Ammon's horn (tissue), 1 donor: ENCODE results near the gene KIF25.
"Not testable (repeated sequence)": the region's sequence is repeated elsewhere in the genome, so short reads cannot be mapped to it uniquely, and the experiment has no call there.

Source experiments
- DNase-seq: peaks from one replicate; pipeline ENCODE4 v3.0.0-alpha.2; 2016; ENCODE audit warnings: low spot score

The KIF25 gene

DNA sequence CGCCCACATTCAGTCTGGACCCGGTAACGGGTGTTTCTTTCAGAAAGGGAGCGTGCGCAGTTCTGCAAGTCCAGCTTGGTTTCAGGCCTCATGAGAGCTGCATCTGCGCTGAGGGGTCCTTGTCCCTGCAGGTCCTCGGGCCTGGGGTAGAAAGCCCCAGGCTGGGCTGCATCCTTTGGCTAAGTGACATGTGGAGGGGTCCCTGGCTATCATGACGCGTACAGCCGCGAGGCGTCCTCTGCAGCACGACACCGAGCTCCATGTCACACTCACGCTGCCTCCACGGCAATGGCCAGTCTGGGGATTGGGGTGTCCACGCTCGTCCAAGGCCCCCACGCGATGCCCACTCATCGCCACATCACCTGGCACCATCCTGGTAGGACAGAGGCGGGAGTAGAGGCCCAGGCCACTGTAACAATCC is 1.7 kb upstream of the KIF25 start:
- no peak for DNase-seq

DNA sequence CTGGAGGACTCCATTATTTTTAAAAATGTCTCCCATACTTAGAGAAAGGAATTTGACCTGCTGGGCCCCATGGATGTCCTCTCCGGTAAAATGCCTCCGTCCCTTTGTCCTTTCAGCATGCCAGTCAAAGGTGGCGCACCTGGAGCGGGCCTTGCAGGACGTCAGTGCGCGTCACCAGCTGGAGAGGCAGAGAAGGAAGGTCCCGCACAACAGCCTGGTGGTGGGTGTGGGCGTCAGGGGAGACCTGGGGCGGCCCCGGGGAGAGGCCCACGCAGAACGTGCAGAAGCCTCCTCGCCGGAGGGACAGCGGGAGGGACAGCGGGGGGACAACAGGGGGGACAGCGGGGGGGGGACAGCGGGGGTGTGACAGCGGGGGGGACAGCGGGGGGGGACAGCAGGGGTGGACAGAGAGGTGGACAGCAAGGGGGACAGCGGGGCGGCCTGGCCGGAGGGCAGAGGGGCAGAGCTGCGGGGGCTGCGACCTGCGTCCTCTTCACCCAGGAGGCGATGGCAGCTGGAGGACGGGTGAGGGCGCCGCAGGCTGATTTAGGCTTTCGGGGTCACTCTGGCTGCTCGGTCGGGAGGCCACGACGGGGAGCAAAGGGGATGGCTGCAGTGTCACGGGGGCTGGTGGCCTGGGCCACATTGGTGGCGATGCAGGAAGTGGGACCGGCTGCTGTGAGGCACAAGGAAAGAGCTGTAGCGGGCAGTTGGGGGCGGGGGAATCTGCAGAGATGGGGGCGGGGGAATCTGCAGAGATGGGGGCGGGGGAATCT is 859 bp upstream of the KIF25 start:
- DNase-seq, result peak; percentile 37

DNA sequence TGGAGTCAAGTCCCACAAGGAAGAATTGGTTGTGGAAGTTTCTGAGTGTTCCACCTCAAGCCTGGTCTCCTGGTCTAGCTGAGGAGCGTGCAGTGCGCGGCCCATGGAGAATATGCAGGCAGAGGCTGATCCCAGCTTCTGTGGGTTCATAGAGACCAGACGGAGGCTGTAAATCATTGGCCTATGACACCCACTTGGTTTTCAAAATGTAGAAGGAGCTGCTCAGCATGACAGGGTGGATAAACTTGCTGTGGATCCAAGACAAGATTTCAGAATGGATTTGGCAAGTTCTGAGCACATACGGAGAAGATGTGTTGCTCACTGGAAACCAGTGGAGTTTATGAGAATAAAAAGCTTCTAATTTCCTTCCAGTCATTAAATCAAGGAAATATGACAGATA is 744 bp downstream of the KIF25 start:
- no peak for DNase-seq

DNA sequence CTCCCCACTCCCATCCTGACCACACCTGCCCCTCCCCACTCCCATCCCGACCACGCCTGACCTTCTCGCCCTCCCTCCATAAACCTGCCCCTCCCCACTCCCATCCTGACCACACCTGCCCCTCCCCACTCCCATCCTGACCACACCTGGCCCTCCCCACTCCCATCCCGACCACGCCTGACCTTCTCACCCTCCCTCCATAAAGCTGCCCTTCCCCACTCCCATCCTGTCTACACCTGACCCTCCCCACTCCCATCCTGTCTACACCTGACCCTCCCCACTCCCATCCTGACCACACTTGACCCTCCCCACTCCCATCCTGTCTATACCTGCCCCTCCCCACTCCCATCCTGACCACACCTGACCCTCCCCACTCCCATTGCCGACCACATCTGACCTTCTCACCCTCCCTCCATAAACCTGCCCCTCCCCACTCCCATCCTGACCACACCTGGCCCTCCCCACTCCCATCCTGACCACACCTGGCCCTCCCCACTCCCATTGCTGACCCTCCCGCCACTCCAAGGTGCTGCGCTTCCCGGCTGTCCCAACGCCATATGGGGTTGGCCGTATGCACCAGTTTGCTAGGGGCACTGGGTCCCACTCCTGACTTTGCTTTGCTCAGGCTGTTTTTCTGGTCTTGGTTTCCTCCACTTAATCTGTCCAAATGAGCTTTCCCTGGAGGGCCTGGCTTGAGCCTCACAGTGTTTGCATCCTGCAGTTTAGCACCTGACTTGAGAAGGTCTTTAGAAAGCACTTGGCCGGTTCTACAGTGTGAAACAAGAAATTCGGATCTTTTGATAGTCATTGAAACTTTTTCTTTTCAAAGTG is 2.9 kb downstream of the KIF25 start:
- no peak for DNase-seq

DNA sequence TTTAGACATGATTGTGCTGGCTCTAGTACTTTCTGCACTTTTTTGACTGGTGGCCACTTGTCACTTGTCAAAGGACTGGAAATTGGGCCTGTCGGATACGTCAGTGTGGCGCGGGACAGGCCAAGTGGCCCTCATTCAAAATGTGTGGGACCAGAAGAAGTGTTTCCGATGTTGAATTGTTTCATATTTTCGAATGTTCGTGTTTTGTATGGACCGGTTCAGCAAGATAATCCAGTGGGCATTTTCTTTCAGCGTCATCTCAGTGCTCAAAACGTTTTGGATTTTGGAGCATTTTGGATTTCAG is 3.5 kb downstream of the KIF25 start:
- no peak for DNase-seq

DNA sequence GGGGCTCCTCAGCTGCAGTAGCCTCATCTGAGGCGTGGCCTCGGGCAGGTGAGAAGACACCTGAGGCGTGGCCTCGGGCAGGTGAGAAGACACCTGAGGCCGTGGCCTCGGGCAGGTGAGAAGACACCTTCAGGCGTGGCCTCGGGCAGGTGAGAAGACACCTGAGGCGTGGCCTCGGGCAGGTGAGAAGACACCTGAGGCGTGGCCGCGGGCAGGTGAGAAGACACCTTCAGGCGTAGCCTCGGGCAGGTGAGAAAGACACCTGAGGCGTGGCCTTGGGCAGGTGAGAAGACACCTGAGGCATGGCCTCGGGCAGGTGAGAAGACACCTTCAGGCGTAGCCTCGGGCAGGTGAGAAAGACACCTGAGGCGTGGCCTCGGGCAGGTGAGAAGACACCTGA is 4.0 kb downstream of the KIF25 start:
- not testable (repeated sequence) for DNase-seq

DNA sequence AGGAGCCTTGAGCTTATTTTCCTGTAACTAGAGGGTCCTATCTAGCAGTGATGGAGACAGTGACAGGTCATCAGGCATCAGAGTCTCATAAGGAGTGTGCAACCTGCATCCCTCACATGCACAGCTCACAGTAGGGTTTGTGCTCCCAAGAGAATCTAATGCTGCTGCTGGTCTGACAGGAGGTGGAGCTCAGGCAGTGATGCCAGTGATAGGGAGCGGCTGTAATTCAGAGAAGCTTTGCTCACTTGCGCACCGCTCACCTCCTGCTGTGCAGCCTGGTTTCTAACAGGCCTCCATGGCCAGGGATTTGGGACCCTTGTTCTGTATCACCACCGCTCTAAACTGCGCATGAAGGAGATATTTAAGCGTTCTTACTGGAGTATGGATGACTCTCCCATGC is 5.3 kb downstream of the KIF25 start:
- DNase-seq, result no peak

DNA sequence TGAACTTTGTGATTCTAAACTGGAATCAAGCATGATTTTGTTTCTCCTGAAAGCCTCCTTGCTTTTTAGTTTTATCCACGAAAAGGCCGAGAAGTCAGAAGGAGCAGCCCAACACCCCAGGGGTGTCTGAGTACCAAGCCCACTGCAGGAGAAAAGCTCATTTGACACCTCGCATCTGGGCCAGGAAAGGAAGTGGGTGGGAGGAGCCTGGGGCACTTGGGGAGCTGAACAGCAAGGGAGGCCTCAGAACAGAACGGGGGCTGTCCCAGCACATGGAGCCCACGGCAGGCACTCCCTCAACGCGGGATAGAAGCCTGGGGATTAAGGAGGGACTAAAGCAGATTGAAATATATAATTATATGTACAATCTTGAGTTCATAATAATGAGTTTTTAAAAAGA is 6.6 kb downstream of the KIF25 start:
- no peak for DNase-seq

DNA sequence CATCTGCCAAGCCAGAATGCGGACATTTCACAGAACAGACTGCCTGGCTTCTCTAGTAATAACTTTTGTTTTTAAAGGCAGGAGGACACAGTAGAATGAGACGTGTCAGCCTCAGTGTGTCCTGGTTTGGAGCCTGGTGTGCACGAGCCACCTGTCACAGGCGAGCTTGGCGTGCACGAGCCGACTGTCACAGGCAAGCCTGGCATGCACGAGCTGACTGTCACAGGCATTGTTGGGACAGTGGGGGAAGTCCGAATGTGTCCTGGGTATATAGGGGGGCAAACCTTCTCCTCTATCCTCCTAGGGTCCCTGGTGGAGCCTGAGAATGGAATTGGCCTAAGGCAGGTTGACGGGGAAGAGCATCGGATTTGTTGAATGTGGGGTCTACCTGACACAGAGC is 7.5 kb downstream of the KIF25 start:
- DNase-seq, result no peak

DNA sequence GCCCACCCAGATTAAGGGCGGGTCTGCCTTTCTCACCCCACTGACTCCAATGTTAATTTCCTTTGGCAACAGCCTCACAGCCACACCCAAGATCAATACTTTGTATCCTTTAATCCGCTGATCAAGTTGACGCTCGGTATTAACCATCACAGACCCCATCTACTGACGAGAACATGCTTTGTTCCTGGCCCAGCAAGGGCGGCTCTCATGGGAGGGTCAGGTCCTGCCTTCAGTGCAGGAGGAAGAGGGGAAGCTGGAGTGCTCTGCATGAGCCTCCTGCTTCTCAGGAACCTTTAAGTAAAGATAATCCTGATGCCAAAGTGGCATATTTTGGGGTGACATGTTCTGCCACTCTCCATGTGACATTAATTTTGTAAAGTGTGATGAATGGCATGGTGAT is 8.3 kb downstream of the KIF25 start:
- DNase-seq, result no peak

DNA sequence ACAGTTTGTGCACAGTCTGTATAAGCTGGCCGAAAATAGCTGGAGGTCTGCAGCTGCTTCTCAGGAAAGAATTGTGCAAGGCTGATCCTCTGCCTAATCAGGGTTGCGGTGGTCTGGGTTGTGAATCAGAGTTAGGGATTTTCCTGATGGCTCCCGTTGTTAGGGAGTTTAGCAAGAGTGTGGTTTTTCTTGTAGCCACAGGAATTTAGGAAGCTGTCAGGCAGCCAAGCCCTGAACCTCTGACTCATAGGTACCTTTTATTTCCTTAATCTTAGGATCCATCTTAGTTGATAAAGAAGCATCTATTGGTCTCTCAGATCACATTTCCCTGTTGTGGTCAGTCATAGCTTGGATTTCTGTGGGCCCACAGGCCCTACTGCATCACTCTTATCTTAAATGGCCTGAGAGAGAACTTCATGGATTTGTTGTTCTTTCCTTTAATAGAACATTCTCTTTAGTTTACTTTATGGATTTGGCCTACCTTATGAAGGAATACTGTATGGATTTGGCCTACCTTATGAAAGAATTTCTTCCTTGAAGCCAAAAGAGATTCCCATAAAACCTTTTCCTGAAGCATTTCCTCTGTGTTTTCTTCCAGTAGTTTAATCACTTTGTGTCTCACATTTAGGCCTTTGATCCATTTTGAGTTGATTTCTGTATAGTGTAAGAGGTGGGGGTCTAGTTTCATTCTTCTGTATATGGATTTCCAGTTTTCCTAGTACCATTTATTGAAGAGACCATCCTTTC is 10.3 kb downstream of the KIF25 start:
- DNase-seq, result no peak

DNA sequence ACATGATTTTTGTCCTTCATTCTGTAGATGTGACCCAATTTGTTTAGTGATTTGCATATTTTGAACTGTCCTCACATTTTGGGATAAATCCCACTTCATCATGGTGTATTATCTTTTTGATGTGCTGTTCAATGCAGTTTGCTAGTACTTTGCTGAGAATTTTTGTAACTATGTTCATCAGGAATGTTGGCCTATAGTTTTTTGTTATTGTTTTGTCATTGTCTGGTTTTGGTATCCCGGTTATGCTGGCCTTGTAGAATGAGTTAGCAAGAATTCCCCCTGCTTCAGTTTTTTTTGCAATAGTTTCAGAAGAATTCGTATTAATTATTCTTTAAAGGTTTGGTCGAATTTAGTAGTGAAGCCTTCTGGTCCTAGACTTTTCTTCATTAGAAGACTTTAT is 11.9 kb downstream of the KIF25 start:
- DNase-seq, result no peak

DNA sequence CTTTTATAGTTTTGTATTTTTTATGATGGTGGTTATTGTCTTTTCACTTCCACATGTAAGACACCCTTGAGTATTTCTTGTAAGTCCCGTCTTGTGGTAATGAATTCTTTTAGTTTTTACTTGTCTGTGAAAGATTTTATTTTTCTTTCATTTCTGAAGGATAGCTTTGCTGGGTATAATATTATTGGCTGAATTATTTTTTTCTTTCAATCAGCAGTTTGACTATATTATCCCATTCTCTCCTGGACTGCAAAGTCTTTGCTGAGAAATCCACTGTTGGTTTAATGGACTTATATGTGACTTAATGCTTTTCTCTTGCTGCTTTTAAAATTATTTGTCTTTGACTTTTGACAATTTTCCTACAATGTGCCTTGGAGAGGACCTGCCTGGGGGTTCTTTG is 13.8 kb downstream of the KIF25 start:
- DNase-seq, result no peak

DNA sequence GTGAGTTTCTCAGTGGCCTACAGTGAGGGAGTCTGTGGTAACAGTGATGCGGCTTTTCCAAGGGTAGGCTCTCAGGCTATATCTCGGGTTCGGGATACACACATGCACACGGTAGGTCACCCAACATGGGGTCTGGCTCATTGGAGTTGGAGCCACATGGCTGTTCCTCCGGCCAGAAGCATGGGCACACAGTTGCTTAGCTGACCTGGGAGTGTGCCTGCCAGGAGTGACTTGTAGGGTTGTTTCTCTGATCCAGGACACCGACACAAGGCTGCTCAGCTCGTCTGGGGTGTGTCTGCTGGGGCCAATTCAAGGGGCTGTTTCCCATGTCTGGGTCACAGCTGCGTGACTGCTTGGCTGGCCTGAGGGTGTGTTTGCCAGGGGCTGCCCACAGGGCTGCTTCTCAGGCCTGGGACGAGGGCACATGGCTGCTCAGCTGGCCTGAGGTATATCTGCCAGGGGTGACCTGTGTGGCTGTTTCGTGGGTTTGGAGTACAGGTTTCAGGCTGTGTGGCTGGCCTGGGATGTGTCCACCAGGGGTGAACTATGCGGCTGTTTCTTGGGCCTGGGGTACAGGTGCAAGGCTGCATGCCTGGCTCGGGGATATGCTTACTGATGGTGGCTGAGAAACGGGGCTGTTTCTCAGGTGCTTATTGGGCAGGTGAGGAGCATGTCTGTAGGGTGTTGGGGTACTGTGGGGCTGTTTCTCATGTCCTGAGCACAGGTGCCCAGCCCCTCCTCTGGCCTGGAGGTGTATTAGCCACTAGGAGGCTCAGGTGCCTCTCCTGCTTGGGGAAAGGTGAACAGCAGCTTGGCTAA is 15.2 kb downstream of the KIF25 start:
- DNase-seq, result no peak

DNA sequence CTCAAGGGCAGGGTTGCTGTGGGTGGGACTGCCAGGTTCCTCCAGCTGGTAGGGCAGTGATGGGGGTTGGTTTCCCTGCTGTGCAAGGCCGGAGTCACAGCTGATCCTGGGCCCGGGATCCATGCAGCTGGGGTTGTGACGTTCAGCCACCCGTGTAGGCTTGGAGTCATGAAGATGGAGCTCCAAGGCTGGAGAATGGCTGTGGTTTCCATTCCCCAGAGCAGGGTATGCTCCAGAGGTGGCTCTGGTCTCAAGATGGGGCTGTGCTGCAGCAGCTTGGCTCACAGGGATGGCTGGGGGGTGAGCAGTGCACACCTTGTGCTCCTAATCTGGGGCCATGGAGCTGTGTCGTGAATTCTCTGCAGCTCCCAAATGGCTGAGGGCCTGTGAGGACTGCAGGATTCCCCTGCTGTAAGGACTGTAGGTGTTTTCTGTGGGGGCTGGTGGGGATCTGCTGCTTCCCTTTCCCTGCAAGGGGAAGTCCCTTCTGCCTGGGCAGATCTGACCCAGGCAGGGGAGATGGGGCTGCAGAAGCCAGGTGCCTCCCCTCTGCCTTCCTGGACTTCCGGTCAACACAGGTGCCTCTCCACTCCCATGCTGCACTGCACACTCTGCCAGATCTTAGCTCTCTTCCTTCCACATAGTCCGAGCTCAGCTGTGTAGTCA is 15.9 kb downstream of the KIF25 start:
- DNase-seq, result no peak

DNA sequence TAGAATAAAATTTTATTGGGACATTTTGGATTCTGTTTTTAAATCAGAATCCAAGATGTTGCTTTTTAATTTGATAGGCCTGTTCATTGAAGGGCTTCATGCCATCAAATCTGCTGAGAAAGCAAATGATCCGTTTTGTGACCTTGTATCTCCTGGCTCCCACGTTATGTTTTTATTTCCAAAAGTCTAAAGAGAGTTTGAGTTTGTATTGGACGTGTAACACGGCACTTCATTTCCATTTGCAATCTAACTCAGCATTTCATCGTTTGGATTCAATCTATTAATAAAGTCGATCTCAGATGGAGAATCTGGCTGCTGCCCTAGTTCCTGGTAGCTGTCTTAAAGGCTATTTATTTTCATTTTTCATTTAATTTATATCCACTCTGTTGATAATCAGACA is 17.0 kb downstream of the KIF25 start:
- no peak for DNase-seq

DNA sequence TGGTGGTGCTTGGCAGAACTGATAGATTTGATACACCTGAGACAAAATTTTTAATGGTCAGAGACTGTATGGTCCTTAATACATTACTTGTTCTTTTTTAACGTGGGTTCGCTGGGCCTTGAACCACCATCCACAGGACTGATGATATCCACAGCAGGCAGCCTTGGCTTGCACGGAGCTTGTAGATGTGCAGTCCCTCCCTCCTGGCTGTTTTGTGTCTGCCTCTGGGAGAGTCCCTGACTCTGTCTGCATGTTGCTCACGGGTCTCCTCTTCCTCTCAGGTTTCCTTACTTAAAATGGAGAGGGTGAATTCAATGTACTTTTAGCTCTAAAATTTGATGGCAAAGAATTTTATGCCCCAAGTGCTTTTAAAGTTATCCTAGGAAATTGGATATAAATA is 17.5 kb downstream of the KIF25 start:
- DNase-seq, result no peak

DNA sequence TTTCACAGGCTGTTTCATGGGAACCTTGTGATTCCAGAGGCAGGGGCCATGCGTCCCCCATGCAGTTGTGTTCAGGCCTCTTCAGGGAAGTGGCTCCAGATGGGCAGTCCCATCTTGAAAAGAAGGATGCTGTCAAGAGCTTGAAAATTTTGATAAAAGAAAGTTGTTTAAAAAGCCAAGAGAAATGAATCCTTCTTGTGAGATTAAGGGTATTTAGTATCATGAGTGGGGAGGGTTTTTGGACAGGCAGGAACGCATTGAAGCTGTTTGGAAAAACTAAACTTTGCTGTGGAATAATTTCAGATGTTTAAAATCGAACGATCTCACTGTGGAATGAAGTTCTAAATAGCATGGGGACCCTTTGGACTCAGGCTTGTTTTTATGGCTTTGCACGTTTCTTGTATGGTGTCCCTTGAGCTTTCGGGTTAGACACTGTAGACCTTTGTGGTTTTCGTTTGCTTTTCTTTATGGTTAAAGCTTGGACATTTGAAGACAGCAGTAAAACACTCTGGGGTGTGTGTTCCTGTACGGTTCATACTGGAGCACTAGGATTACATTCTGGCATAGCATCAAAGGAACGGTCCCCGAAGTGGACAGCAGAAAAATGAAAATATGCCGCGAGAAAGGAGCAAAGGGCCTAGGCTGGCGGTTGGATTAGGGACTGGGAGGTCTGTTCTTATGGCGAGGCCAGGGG is 18.2 kb downstream of the KIF25 start:
- no peak for DNase-seq

DNA sequence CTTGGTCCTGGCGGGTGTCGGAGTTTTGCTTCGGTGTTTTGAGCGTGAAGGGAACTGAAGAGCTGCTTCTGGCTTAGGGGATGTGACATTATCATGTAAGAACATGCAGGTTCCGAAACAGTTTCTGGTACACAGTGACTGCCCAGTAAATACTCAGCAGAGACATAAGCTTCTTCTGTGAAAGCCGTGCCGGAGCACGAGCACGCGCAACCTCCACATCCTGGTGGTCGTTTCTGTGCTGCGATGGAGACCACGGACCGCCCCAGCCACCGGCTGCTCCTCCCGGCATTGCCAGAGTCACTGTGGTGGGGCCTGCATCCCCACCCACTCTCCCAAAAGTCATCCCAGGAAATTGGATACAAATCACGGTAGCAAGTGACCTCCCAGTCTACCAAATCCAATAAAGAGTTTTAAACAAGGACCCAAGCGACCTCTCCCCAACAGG is 18.7 kb downstream of the KIF25 start:
- no peak for DNase-seq

DNA sequence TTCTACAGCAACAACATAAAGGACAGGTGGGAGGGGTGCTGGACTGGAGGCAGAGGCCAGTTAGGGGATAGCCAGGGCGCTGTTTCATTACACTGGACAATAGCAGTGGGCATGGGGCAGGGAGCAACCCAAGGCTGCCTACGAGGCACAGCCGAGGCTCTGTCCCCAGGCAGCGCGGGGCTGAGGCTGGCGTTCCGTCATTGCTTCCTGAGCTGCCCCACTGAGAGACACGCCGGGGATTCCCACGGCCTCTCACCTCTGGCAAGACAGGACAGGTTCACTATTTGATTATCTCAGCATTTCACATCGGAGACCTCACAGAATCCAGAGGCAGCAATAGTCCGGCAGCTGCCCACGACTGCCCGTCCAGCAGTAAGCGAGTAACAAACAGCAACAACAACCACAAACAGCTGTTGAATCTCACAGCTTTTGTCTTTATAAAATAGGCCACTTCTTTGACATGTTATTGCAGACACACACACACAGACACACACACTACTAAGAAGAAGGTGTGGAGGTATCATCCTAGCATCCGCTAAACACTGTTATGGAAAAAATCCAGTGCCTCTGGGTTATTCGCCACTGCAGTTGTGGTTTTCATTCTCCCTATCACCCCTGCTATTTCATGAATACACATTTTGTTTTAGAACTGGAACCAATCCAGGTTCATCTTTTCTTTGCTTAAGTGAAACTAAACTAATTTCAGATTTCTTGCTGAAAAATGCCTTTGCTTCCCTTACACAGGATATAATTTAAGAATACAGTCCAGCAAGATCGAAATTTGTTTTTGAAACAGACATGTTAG is 19.5 kb downstream of the KIF25 start:
- no peak for DNase-seq
